SK-N-MC (cell line): ENCODE data around the gene CTDSP2.

Source experiments
- EZH2 ChIP-seq: fragments of 200-600 bp; sonication (generic); IDR thresholded peaks from one replicate; pipeline ENCODE4 v1.6.1; 2017; ENCODE audit warnings: antibody characterized with exemption
- POLR2AphosphoS5 ChIP-seq: IDR thresholded peaks from 2 replicates; pipeline ENCODE4 v1.6.1; 2012; ENCODE audit warnings: mild to moderate bottlenecking, low read depth, low read length, borderline replicate concordance

DNA sequence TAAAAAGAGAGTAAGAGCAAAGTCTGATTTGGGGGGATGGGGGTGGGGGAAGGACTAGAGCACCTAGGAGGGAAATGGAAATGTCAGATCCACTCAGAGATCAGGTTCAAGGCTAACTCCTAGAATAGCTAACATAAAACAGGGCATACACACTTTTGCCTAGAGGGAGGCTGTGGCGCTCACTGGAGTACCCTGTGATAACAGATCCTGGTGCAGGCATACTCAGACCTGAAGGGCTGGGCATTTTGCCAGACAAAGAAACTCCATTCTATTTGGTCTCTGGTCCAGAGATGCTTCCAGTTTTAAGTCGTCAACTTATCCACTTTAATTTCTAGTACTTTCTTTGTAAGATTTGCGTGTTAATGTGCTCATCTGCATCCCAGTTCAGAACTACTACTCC lies 5.8 kb downstream of the CTDSP2 start:
- no peak for TF ChIP-seq EZH2
- peak; percentile 24; the same call in 1 of the 2 replicates for TF ChIP-seq POLR2AphosphoS5
